GM18511 (cell line): ENCODE results near the gene MORF4L1.
"Not testable (repeated sequence)": the region's sequence is repeated elsewhere in the genome, so short reads cannot be mapped to it uniquely, and the experiment has no call there.

Experiments used
- ATAC-seq: cut with Tn5 transposase; IDR thresholded peaks from one replicate; pipeline ENCODE4 v1.9.1; 2021; ENCODE audit warnings: mild to moderate bottlenecking, moderate library complexity; ENCODE audit not compliant: unreplicated experiment

The MORF4L1 gene

DNA sequence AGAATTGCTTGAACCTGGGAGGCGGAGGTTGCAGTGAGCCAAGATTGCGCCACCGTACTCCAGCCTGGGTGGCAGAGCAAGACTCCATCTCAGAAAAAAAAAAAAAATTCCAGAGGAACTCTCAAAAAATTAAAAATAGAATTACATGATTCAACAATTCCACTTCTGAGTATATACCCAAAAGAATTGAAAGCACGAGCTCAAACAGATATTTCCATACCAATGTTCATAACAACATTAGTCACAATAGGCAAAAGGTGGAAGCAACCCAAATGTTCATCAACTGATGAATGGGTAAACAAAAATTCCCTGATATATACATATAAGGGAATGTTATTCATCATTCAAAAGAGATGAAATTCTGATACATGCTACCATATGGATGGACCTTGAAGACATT is 16.9 kb upstream of the MORF4L1 start:
- no peak for ATAC-seq

DNA sequence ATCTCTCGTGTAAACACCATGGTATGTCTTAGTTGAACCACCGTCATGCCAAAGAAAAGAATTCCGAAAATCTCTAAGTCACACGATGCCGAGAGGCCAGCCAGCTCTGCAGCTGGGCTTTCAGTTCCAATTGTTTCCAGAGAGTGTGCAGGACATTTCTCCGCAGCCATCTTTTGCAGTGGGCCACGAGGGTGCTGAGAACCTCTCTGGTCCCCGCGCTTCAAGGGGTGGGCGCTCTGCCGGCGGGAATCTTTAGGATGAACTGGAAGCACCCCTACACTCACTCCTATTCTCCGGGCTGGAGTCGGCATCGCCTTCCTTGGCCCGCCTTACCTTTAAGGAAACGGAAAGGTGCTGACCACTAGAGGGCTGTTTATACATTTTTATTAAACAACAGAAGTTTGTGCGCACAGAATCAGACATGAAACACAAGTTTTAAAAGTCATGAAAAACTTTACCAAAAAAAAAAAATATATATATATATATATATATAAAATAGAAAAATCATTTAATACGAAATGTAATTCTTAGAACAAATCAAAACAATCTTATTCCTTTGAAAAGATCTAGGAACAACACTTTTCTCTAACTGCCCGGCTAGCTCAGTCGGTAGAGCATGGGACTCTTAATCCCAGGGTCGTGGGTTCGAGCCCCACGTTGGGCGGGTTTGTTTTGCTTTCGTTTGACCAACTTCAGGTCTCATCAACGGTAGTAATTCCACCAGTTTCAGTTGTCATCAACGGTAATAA is 12.5 kb upstream of the MORF4L1 start:
- peak; percentile 87 for ATAC-seq

DNA sequence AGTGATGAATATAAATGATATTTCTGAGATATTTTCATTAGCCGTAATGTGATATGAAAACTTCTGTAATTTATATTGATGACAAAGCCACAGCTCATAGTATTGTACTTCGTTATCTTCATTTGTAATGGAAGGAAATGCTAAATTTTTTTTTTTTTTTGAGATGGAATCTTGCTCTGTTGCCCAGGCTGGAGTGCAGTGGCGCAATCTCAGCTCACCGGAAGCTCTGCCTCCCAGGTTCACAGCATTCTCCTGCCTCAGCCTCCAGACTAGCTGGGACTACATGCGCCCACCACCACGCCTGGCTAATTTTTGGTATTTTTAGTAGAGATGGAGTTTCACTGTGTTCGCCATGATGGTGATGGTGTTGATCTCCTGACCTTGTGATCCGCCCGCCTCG is 7.1 kb upstream of the MORF4L1 start:
- ATAC-seq, result not testable (repeated sequence)

- not testable (repeated sequence) for ATAC-seq
Measured at GRCh38 chr15:78866031-78866430, 6.7 kb upstream of the MORF4L1 start.

DNA sequence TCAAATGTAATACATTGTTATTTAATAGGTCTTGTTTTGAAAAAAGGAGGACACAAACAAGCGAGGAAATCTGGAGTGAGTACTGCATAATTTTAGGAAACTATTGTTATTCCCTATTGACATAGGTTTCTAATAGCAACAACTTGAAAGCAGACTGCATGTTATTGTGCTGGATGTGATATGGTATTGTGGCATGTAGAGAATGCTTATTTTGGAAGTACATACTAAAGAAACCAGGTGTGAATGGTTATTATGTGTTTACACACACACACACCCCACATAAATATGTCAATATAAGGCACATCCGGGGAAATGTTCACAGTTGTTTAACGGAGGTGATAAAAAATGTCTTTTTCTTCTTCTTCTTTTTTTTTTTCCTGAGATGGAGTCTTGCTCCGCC is 5.9 kb upstream of the MORF4L1 start:
- no peak for ATAC-seq

DNA sequence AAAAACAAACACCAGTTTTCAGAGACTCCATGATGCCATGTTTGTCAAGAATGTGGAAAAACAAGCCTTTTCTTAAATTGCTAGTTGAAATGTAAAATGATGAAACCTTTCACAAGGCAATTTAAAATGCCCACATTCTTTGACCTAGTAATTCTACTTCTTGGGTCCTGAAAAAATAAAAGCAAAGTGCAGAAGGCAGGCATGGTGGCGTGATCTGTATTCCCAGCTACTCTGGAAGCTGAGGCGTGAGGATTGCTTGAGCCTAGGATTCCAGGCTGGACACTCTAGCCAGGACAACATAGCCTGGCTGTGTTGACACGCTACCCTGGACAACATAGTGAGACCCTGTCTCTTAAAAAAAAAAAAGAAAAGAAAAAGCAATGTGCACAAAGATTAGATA is 4.3 kb upstream of the MORF4L1 start:
- ATAC-seq, result no peak

- ATAC-seq, result not testable (repeated sequence)
Measured at GRCh38 chr15:78871483-78872127, 1.1 kb upstream of the MORF4L1 start.

DNA sequence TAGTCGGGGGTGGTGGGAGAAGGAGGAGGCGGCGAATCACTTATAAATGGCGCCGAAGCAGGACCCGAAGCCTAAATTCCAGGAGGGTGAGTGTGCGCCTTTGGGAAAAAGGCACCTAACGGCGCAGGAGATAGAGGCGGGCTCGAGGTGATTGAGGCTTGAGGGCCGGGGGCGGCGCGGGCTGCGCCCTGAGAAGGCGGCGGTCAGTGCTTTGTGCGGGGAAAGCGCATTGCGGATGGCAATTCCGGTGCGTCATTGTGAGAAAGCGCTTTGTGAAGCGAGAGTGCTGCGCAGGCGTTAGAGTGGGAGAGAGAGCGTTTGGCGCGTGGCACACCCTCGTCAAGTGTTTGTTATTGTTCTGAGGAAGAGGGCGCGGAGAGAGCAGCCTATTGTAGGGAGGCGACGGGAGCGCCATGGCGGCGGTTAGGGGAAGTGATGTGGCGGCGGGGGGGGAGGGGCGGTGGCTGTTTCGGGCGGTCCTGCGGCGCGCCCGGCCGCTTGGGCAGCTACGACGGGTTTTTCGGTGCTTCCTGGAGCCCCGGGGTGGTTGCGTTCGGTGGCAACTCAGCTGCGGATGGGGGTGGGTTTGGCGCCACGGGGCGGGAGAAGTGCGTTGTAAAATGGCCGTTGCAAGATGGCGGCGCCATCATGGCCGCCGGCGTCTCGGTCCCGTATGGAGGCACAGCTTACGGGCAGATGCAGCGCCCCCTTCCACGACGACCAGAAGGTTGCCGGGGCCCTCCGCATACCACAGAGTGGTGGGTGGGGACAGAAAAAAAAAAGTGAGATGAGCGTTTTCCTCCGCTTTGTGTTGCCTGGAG is 492 bp downstream of the MORF4L1 start:
- ATAC-seq, result peak; percentile 71

GRCh38 chr15:78873793-78874765 is 1.4 kb downstream of the MORF4L1 start:
- no peak for ATAC-seq

DNA sequence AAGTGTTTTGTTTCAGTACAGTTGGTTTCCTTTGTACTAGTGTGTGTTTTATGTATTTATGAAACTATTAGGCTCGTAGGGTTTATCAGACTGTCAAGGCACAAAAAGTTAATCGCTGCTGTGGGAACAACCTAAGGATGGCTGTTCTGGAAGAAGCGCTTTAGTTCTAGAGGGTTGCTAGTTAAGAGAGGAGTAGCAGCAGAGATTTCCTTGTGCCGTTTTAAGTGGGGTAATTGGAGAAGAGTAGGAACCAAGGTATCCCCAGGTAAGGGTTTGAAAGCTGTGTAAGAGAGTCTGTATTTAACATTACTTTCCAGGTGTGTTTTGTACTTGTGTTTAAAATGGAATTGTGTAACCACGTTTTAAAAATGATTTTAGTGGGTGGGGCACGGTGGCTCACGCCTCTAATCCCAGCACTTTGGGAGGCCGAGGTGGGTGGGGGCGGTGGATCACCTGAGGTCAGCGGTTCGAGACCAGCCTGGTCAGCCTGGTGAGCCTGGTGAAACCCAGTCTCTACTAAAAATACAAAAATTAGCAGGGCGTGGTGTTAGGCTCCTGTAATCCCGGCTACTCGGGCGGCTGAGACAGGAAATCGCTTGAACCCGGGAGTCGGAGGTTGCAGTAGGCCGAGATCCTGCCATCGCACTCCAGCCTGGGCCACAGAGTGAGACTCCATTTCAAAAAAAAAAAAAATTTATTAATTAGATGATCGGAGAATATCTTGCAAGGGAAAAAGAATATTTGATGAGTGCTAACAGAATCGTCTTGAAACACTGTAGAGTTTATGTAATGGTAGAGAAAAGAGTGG is 2.6 kb downstream of the MORF4L1 start:
- no peak for ATAC-seq

GRCh38 chr15:78876954-78877353 is 4.3 kb downstream of the MORF4L1 start:
- ATAC-seq, result not testable (repeated sequence)

GRCh38 chr15:78878356-78878755 is 5.7 kb downstream of the MORF4L1 start:
- ATAC-seq, result no peak

DNA sequence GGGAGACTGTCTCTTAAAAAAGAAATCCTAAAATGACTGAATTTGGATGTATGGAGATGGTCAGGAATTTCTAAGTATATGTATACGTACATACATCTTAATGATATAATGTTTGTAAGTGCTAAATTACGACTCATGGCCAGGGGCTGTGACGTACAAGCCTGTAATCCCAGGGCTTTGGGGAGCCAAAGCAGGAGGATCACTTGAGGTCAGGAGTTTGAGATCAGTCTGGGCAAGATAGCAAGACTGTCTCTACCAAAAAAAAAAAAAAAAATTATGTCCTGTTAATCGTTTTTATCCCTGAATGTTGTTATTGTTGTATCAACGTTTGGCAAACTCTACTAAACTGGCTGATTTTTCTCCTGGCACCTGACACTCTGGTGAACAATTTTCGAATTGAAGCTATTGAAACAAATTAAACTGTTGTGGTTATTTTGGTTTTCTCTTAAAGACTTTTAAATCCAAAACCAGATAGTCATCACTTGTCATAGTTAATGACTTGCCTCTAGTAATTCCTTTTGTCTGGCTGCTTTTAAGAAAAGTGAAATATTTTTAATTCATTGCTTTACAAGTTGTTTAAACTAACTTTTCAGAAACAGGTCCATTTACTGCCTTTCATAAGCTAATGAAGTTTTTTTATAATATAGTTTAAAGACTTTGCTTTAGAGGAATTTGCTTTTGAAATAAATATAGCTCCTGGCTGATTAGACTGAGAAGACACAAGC is 7.0 kb downstream of the MORF4L1 start:
- ATAC-seq, result no peak

GRCh38 chr15:78880242-78880533 is 7.5 kb downstream of the MORF4L1 start:
- no peak for ATAC-seq

- no peak for ATAC-seq
Measured at GRCh38 chr15:78880813-78881212, 8.1 kb downstream of the MORF4L1 start.

DNA sequence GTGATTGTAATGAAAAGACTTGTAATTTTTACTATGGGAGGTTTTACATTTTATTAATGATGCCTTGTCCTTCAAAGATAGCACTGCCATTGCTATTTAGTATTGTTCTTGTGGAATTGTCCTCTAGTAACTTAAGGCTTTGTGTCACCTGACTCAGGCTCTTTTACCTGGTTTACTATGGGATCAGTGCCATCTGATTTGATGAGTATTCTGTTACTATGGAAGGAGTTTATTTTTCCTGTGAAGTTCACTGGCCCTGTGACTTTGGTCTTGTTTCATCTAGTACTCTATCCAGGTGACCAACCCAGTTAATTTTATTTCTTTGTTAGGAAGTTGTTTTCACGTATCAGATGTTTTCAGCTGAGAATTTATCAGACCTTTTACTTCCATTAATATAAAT is 9.0 kb downstream of the MORF4L1 start:
- ATAC-seq, result no peak

DNA sequence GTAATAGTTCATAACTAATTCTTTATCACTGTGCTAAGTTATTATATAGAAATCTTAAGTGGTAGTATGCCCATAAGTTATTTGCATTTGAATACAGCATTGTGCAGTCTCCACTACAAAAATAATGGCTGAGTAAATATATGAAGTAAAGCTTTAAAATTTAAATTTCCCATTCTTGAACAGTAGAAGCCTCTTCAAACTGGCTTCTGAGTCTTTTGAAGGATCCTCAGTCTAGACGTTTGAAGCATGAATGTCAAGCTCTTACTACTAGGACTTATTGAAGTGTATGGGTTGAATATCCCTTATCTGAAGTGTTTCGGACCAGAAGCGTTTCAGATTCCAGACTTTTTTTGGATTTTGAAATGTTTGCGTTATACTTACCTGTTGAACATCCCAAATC is 16.3 kb downstream of the MORF4L1 start:
- ATAC-seq, result no peak

DNA sequence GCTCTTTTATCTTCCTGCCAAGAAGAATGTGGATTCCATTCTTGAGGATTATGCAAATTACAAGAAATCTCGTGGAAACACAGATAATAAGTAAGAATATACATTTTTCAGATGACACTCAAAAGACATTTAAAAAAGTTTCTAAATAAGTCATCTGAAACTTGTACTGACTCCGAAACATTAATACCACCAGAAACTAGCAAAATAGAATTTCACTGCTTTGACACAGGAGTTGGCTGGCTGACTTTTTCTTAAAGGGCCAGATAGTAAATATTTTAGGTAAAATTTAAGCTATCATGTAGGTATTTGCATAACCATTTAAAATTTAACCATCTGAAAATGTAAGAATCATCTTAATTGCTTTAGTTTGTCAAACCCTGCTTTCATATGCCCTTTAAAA is 20.8 kb downstream of the MORF4L1 start:
- ATAC-seq, result no peak

- ATAC-seq, result no peak
Measured at GRCh38 chr15:78895471-78895870, 22.8 kb downstream of the MORF4L1 start.
